Epidermal melanocyte (primary cell): Measurements from ENCODE around the gene KCTD2.

Source experiments
- DNase-seq: peaks from one replicate; pipeline ENCODE4 v3.0.0; 2011; ENCODE audit warnings: low spot score; ENCODE audit not compliant: insufficient read length

KCTD2 gene

GRCh38 chr17:75097865-75098264 is 50.8 kb downstream of the KCTD2 start:
- DNase-seq, result no peak

- DNase-seq, result no peak
Observed at GRCh38 chr17:75098861-75099260, 51.8 kb downstream of the KCTD2 start.

GRCh38 chr17:75099881-75100595 is 53.0 kb downstream of the KCTD2 start:
- DNase-seq, result no peak

- DNase-seq, result no peak
Observed at GRCh38 chr17:75102385-75102821, 55.4 kb downstream of the KCTD2 start.

GRCh38 chr17:75103601-75104554 is 56.9 kb downstream of the KCTD2 start:
- no peak for DNase-seq

- DNase-seq, result no peak
Observed at GRCh38 chr17:75105126-75106080, 58.4 kb downstream of the KCTD2 start.

GRCh38 chr17:75108193-75108592 is 61.2 kb downstream of the KCTD2 start:
- no peak for DNase-seq

- no peak for DNase-seq
Observed at GRCh38 chr17:75109046-75109406, 62.0 kb downstream of the KCTD2 start.

- DNase-seq, result peak; percentile 97
Observed at GRCh38 chr17:75109407-75110233, 62.6 kb downstream of the KCTD2 start, which contains the start of gene ARMC7. TSS of gene ARMC7 (plus strand) at chr17:75109969. CDS start at chr17:75110289, 320 bp downstream.

GRCh38 chr17:75110234-75110937 is 63.4 kb downstream of the KCTD2 start:
- no peak for DNase-seq

- no peak for DNase-seq
Observed at GRCh38 chr17:75111777-75112335, 64.8 kb downstream of the KCTD2 start.

- DNase-seq, result peak; percentile 83
Observed at GRCh38 chr17:75113798-75114551, 67.0 kb downstream of the KCTD2 start.

- DNase-seq, result no peak
Observed at GRCh38 chr17:75114552-75115314, 67.7 kb downstream of the KCTD2 start.
